ENCODE data around the gene ZNF121.

DNA sequence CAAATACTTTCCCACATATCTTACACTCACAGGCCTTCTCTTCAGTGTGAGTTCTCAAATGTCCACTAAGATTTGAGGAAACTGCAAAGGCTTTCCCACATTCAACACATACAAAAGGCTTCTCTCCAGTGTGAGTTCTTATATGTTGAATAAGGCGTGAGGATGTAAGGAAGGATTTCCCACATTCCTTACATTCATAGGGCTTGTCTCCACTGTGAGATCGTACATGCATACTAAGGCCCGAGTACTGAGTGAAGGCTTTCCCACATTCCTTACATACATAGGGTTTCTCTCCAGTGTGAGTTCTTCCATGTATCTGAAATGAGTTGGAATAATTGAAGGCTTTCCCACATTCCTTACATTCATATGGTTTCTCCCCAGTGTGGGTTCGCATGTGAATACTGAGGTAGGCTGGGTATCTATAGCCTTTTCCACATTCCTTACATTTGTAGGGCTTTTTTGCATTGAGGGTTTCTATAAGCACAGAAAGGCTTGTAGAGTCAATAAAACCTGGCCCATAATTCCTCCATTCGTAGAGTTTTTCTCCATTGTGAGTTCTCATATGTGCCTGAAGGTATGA lies 55.5 kb downstream of the ZNF121 start:
- TF ChIP-seq ZNF274 (IDR thresholded peaks at IDR 0.05; ENCODE audit: low read depth, low read length) (peak; percentile 94), SUZ12 (IDR thresholded peaks at IDR 0.05; ENCODE audit: extremely low read depth, insufficient read depth, insufficient read length) (no peak), YY1 (IDR thresholded peaks at IDR 0.05; ENCODE audit: insufficient read depth, insufficient read length) (no peak)

Measured in NT2/D1 (cell line).